NCI-H774 (cell line): Measurements from ENCODE around the gene UBAP1.
A peak's percentile ranks its signal among the peaks of the same experiment; 100 is the strongest.
"Not testable (repeated sequence)": the region's sequence is repeated elsewhere in the genome, so short reads cannot be mapped to it uniquely, and the experiment has no call there.

ENCODE experiments used
- DNase-seq: peaks from one replicate; lab custom pipeline; 2025; lab: John Stamatoyannopoulos, UW

Gene UBAP1

DNA sequence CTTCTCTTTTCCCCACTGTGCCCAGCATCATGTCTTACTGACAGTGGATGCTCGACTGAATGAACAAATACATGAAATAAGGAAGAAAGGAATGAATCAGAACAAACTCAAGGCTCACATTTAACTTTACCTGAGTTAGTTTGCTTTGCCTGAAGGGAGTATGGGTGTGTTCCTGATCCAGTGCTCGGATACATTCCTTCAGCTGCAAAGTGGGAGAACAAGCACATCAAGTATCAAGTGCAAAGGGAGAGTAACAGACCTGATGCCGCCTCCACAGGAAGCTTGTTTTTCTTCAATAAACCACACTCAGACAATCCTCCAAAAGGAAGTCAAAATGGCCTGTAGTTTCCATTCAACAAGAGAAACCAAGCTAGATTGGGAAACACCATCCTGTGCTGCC lies 84.1 kb downstream of the UBAP1 start:
- DNase-seq = no peak

DNA sequence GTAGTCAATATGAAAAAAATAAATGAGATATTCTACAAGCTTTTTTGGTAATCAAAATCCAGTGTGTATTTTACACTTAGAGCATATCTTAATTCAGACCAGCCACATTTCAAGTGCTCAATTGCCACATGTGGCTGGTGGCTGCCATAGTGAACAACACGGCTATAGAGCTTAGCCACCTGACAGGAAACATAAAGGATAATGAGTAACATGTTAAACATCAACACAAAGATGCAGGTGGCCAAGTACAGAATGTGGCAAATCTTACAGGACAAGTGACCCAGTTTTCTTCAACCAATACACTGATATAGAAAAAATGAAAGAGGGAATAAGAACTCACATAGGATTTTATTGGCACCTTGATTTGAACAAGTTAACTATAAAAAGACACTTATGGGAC lies 88.8 kb downstream of the UBAP1 start:
- DNase-seq = peak; percentile 53

DNA sequence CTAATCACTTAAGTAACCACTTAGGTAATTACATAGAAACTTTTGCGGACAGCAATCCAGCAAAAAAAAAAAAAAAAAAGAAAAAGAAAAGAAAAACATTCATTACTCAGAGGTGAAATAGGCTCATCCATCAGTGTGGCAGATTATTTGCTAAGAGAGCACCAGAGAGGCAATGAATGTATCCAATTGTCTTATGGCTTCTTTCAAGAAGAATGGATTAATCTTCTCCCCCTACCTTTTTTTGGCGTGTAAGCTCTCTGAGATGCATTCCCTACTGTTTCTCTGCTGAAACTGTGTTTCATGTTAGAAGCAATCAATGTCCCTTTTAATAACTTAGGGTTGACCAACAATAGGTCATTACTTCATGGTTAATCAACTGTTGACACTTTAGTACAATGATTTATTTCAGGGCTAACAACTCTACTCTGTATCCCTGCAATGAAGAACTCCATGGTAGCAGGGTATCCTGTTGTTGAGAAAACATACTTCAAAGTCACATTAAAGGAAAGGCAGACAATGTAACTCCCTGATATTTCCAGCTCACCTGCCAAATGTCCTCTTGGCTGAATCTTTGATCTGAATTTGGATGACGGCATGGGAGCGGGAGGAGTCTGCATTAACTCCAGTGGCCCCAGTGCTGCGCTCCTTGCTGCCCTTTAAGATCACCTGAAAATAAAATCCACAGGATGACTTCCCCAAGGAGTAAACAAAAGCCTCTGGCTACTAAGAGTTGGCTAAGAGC lies 92.6 kb downstream of the UBAP1 start:
- DNase-seq = peak; percentile 34

DNA sequence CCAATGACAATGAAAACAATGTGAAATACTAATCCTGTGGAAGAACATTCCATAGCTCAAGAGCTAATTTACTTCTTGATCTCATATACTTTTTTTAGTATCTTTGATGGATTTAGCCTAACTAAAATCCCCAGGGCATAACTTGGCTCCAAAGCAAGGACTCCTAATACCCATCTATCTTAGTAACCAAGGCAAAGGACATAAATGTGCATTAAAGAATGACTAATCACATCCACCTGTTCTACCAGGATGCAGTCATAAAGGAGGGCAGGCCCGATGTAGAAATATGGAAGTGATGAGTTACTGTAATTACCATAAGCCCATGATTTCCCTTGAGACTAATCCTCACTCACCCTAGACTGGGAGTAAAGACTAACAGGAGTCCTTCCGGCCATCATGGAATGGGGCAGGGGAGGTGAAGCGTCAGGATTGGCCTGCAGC lies 93.3 kb downstream of the UBAP1 start:
- no peak for DNase-seq

DNA sequence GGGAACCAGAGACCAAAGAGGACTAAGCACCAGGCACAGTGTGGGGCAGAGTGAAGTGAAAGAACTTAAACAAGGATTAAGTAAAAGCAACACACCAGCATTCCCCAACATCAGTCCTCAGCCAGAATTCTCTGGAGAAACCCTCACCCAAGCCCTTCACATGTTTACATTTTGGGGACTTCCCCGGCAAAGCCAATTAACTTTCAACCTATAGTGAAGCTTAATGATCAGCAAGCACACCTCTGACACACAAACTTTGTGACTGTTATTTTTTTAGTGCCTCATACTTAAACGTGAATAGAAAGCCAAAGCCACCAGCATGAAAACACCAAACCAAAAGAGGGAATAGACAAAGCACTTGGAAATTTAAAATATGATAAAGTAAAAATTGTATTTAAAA lies 94.7 kb downstream of the UBAP1 start:
- not testable (repeated sequence) for DNase-seq

DNA sequence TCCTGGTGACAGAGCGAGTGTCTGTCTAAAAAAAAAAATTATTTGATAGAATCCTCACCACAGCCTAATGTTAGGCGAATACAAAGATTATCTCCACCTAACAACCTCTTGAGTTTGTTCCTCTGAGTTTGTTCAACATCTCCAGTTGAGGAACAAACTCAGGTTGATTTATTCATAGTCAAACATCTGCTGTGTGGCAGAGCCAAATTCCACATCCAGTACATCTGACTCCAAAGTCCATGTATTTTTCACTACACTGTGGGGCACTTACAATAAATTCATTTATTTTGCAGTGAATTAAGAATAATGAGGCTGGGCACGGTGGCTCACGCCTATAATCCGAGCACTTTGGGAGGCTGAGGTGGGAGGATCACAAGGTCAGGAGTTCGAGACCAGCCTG lies 97.0 kb downstream of the UBAP1 start:
- no peak for DNase-seq

DNA sequence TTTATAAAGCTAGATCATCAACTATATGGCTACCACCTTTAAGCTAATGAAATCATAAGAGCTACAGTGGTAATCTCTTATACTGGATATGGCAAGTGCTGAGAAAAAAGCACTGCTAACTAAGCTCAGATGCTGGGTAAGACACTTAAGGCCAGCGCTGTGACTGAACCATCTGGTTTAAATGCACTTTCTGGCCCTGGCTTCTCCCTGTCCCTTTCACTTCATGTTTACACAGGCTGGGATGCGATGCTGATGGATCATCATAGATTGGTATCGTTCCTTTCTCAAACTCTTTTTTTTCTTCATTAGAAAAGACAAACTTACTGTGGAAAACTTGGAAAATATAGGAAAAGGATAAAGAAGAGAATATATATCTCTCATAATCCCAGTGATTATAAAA lies 97.9 kb downstream of the UBAP1 start:
- no peak for DNase-seq

DNA sequence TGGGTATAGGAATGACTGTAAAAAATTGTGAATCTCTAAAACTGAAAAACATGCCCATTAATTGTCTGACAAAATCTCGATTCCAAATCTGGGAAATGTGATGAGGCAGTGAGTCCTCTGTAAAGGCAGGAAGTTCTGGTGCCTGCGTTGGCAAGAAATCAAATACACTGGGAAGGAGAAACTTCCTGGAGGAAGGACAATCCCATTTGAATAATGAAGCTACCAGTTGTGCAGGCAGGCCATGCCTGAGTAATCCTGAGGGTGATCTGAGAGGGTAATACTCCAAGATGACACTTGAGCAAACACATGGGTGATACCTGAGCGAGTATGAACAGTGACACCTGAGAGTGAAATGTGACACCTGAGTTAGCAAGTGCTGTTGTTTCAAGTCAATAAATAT lies 100.6 kb downstream of the UBAP1 start:
- DNase-seq = no peak

DNA sequence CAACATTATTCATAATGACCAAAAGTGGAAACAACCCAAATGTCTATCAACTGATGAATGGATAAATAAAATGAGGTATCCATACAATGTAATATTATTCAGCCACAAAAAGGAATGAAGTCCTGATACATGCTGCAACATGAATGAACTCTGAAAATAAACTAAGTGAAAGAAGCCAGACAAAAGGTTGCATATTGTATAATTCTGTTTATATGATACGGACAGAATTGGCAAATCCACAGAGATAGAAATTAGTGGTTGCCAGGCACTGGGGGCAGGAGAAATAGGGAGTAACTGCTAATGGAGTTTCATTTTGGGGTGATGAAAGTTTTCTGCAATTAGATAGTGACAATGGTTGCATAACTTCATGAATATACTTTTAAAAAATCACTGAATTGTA lies 103.3 kb downstream of the UBAP1 start:
- no peak for DNase-seq

DNA sequence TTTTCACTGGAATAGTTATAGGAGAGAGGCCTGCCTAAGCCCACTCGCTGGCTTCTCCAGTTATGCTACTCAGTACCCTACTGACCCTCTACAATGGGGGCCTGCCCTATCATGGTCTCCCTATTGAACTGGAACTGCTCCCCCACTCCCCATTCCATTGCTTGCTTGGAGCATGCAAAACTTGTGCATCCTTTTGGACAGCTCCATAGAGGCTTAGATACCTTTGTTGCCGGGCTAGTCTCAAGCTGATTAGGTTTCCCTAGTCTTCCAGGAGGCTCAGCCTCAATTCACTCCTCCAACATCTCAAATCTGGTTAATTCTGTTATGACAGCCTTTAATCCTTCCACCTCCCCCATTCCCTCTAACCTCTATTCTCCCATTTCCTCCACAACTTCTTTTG lies 110.3 kb downstream of the UBAP1 start:
- no peak for DNase-seq

DNA sequence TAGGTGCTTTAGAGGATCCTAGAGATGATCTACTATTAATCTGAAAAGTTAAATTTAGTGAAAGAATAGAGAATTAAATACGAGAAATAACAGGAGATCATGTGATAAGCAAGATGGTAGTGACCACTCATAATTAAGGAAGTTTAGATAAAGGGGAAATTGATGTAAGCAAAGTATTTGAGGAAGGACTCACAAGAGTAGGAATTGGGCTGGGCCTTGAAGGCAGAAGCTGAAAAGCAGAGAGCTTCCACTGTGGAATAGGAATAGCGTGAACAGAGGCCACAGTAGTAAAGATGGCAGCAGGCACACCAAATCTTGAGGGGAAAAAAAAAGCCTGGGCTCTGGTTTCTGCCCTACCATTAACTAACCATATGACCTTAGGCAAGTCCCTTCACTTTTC lies 112.2 kb downstream of the UBAP1 start:
- no peak for DNase-seq

DNA sequence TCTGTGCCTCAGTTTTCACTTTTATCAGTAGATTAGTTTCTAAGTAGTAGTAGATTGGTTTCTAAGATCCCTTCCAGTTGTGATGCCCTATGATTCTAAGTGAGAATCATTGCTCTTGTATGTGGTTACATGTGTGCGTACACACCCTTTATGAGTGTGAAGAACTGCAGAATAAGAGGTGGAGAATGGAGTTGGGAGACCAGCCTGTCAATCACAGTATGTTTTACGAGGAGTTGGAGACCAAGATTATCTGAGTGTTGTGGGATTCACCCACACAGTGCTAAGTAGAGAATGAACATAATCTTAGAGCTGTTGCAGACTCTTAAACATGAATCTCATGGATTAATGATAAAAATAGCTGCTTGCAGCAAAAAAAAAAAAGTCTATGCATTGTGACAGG lies 112.6 kb downstream of the UBAP1 start:
- no peak for DNase-seq

DNA sequence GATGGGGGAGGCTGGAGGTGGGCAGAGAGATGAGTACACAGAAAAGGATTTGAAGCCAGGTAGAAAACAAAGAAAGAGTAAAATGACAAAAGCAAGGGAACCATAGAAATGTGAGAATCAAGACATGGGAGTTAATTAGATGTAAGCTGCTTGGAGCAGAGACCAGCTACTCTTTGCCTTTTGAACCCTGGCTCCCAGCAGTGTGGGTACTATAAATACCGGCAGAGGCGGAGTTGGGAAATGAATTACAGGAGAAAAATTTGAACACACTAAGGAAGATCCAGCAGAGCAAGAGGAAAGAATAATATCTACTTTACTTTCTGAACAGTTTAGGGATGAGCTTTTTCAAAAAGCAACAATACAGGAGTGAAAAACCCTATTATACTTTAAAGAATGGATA lies 113.7 kb downstream of the UBAP1 start:
- DNase-seq = no peak

DNA sequence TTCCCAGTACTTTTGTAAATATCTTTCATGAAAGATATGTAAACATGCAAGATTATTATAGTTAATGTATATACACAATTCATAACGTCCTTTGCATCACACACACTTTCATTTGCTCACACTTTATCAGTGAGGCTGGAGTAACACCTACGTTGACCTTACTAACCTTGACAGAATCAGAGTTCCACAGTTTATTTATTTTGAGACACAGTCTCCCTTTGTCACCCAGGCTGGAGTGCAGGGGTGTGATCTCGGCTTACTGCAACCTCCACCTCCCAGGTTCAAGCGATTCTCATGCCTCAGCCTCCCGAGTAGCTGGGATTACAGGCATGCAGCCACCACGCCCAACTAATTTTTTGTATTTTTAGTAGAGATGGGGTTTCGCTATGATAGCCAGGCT lies 122.2 kb downstream of the UBAP1 start:
- DNase-seq = not testable (repeated sequence)
